Mucosa of rectum (tissue), 2 donors: ENCODE results near the gene TMEM176A.
A peak's percentile ranks its signal among the peaks of the same experiment; 100 is the strongest.
"Not testable (repeated sequence)": the region's sequence is repeated elsewhere in the genome, so short reads cannot be mapped to it uniquely, and the experiment has no call there.

ENCODE experiments used
- H3K27ac ChIP-seq, 2 donors: one replicate each; pipeline ENCODE4 v1.7.0; 2013; ENCODE audit warnings: inconsistent platforms in 2 of 2, low read depth in 2 of 2, low read length in 2 of 2
- H3K27me3 ChIP-seq, 2 donors: one replicate each; pipeline ENCODE4 v1.7.0; 2013; ENCODE audit warnings: low read length in 2 of 2; ENCODE audit not compliant: control insufficient read depth in 2 of 2, insufficient read depth in 2 of 2
- H3K36me3 ChIP-seq, 2 donors: one replicate each; pipeline ENCODE4 v1.7.0; 2013; ENCODE audit warnings: low read length in 2 of 2; ENCODE audit not compliant: control insufficient read depth in 2 of 2, insufficient read depth in 2 of 2
- H3K4me1 ChIP-seq, 2 donors: one replicate each; pipeline ENCODE4 v1.7.0; 2013; ENCODE audit warnings: low read length in 2 of 2, mild to moderate bottlenecking in 1 of 2; ENCODE audit not compliant: control insufficient read depth in 2 of 2, insufficient read depth in 2 of 2
- H3K4me3 ChIP-seq, 2 donors: one replicate each; pipeline ENCODE4 v1.7.0; 2013; ENCODE audit warnings: low read length in 2 of 2
- H3K9ac ChIP-seq, 2 donors: one replicate each; pipeline ENCODE4 v1.7.0; 2013; ENCODE audit warnings: low read length in 2 of 2, low read depth in 1 of 2, mild to moderate bottlenecking in 1 of 2
- H3K9me3 ChIP-seq, 2 donors: one replicate each; pipeline ENCODE4 v1.7.0; 2013; ENCODE audit warnings: low read length in 2 of 2; ENCODE audit not compliant: control insufficient read depth in 2 of 2
- donor health status: healthy.
- donor health status: Normal muscosa, but diverticular disease.

TMEM176A gene

DNA sequence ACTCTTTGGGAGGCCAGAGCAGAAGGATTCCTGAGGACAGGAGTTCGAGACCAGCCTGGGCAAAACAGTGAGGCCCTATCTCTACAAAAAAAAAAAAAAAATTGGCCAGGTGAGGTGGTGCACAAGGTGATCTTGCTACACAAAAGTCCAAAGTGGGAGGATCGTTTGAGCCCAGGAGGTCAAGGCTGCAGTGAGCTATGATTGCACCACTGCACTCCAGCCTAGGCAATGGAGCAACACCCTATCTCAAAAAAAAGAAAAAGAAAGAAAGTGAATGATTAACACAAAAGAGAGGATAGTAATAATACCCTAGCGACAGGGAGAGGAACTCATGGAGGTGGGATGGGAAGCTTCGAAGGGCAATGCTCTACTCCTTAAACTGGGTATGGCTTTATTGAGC is 30.8 kb upstream of the TMEM176A start:
- H3K27me3 ChIP-seq = no peaks in the 10 kb centered on the region
- no peaks in the 10 kb centered on the region for H3K9me3 ChIP-seq
- no peak overlapping the region for H3K9ac ChIP-seq
- H3K4me3 ChIP-seq = no peak overlapping the region
- no peak overlapping the region for H3K27ac ChIP-seq
- H3K36me3 ChIP-seq = no peaks in the 10 kb centered on the region
- peaks cover 0 to 3% of the 10 kb centered on the region in 2 donors for H3K4me1 ChIP-seq

GRCh38 chr7:150774131-150774530 is 26.4 kb upstream of the TMEM176A start:
- H3K27me3 ChIP-seq, H3K9ac ChIP-seq, H3K36me3 ChIP-seq, H3K9me3 ChIP-seq, H3K4me1 ChIP-seq, H3K4me3 ChIP-seq, H3K27ac ChIP-seq: not testable (repeated sequence)

- Histone ChIP-seq H3K9me3 (no peaks in the 10 kb centered on the region), H3K9ac (no peak overlapping the region), H3K36me3 (no peaks in the 10 kb centered on the region), H3K4me1 (peaks cover 5 to 10% of the 10 kb centered on the region in 2 donors), H3K4me3 (peak overlapping the region in 1 of 2 donors; percentile 5), H3K27ac (no peak overlapping the region), H3K27me3 (no peaks in the 10 kb centered on the region)
Measured at GRCh38 chr7:150778014-150778737, 22.4 kb upstream of the TMEM176A start.

DNA sequence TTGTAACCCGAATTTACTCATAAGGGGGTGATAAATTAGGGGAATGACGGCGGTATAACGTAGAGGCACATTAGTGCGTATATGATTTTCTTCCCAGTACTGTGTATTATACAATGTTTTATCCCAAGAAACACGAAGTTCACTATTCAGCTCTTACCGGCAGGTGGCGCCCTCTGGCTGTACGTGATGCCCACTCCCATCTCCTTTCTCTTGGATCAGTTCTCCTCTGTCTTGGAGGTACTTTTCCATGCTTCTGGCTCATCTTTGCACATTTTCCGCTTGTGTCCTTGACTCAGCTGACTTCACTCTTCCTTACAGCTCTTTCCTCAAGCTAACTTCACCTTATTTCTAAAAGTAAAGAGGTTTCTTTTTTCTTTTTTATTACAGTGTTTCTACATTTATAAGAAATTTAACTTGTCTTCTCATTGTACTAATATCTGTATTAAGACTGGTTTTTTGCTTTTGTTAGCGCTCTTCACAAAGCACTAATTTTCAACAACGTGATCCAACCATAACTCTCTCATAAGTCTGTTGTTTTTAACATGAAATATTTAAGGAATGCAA is 21.7 kb upstream of the TMEM176A start:
- Histone ChIP-seq H3K27ac (no peak overlapping the region), H3K9me3 (no peaks in the 10 kb centered on the region), H3K36me3 (no peaks in the 10 kb centered on the region), H3K4me3 (peak overlapping the region in 1 of 2 donors; percentile 5), H3K27me3 (no peaks in the 10 kb centered on the region), H3K9ac (no peak overlapping the region), H3K4me1 (peaks cover 7 to 13% of the 10 kb centered on the region in 2 donors)

DNA sequence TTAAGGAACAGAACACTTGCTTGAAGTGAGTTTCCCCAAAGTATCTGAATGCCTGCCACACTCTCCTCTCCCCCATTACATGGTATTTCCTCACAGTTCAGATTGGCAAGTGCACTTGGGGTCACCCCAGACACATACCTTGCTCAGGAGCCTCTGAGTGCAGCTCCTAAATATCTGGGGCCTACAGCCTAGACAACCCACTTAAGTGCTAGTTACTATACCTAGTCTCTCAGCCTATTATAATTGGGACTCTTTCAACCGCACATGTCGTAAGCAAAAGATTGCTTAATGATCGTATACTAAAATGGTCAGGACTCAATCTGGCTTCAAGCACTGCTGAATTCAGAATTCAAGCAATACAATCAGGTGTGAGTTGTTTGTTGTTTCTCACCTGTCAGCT is 20.3 kb upstream of the TMEM176A start:
- H3K27me3 ChIP-seq = no peaks in the 10 kb centered on the region
- H3K4me3 ChIP-seq = no peak overlapping the region
- no peaks in the 10 kb centered on the region for H3K36me3 ChIP-seq
- H3K27ac ChIP-seq = peak overlapping the region; percentile 65 to 70
- H3K9me3 ChIP-seq = no peaks in the 10 kb centered on the region
- H3K9ac ChIP-seq = no peak overlapping the region
- H3K4me1 ChIP-seq = peaks cover 20 to 26% of the 10 kb centered on the region in 2 donors

DNA sequence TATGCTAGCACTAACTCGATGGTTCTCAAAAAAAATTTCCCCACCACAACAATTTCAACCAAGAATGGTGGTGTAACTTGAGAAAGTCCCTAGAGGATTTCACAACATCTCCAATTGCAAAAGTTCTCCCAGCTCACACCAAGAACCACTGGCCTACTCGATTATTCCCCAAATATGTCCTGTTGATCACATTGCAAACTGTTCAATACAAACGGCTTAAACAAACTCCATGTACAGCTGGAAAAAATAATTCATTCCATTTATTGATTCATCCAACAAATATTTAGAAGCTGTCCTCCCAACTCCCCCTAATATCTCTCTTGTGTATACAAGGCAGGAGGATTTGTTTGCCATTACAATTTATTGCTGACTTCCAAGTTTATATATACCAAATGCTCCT is 19.5 kb upstream of the TMEM176A start:
- Histone ChIP-seq H3K36me3 (no peaks in the 10 kb centered on the region), H3K4me3 (no peak overlapping the region), H3K27ac (peak overlapping the region; percentile 65 to 70), H3K27me3 (no peaks in the 10 kb centered on the region), H3K4me1 (peaks cover 27 to 31% of the 10 kb centered on the region in 2 donors), H3K9me3 (no peaks in the 10 kb centered on the region), H3K9ac (no peak overlapping the region)

- H3K9ac ChIP-seq = no peak overlapping the region
- no peaks in the 10 kb centered on the region for H3K27me3 ChIP-seq
- no peaks in the 10 kb centered on the region for H3K9me3 ChIP-seq
- peaks cover 30 to 34% of the 10 kb centered on the region in 2 donors for H3K4me1 ChIP-seq
- no peaks in the 10 kb centered on the region for H3K36me3 ChIP-seq
- H3K27ac ChIP-seq = peak overlapping the region; percentile 65 to 68
- H3K4me3 ChIP-seq = no peak overlapping the region
Measured at GRCh38 chr7:150781961-150782360, 18.6 kb upstream of the TMEM176A start.

GRCh38 chr7:150784120-150784736 is 16.3 kb upstream of the TMEM176A start:
- H3K36me3 ChIP-seq = no peaks in the 10 kb centered on the region
- H3K27ac ChIP-seq = peak overlapping the region; percentile 81 to 91
- no peaks in the 10 kb centered on the region for H3K27me3 ChIP-seq
- H3K9ac ChIP-seq = peak overlapping the region; percentile 65 to 78
- peak overlapping the region in 1 of 2 donors; percentile 20 for H3K4me3 ChIP-seq
- H3K9me3 ChIP-seq = no peaks in the 10 kb centered on the region
- H3K4me1 ChIP-seq = peaks cover 42 to 54% of the 10 kb centered on the region in 2 donors

DNA sequence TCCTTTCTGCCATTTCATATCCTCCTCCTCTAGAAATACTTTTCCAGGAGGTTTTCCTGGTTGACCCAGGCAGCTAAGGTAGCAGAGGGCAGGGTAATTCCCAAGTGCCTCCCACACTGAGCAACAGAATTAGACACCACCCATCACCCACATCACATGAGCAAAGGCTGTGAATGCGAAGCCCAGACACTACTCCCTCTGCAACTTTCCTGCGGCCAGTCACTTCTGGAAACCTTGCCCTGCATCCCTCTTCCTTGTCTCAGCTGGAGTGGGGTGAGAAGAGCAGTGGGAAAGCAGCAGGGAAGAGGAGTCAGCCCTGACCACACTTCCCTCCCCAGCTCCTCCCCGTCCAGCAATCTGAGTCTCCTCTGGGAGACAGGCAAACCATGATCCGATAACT is 15.6 kb upstream of the TMEM176A start:
- Histone ChIP-seq H3K9me3 (no peaks in the 10 kb centered on the region), H3K27me3 (no peaks in the 10 kb centered on the region), H3K4me1 (peaks cover 42 to 54% of the 10 kb centered on the region in 2 donors), H3K9ac (peak overlapping the region; percentile 47 to 65), H3K4me3 (peak overlapping the region; percentile 20 to 47), H3K27ac (peak overlapping the region; percentile 81 to 91), H3K36me3 (peaks cover 0 to 2% of the 10 kb centered on the region in 2 donors)
